HEK293T (cell line): Measurements from ENCODE around the gene KDM1B.

Source experiments
- HDGF ChIP-seq: fragments of 450-650 bp; IDR thresholded peaks from 2 replicates; pipeline ENCODE4 v1.6.1; 2017; ENCODE audit warnings: antibody characterized with exemption, borderline replicate concordance
- SP1 ChIP-seq: fragments of 450-650 bp; IDR thresholded peaks from 2 replicates; pipeline ENCODE4 v1.6.1; 2017
- SUZ12 ChIP-seq: fragments of 450-650 bp; IDR thresholded peaks from 2 replicates; pipeline ENCODE4 v1.6.1; 2016; ENCODE audit warnings: mild to moderate bottlenecking

DNA sequence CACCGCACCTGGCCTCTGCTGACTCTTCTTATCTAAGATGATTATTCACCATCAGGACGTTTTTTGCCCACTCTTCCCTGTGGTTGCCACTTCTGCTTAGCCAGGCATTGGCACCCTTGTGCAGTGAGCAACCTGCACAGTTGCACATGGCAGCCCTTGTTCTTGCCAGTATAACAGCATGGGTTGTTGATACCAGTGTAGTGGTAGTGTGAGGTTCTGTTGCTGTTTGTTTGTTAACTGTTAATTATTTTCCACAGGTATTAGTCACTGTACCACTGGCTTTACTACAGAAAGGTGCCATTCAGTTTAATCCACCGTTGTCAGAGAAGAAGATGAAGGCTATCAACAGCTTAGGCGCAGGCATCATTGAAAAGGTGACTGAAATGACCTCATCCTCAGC is 57.0 kb downstream of the KDM1B start:
- TF ChIP-seq SUZ12 = no peak
- TF ChIP-seq HDGF = no peak
- TF ChIP-seq SP1 = no peak
